ENCODE results near the gene SLPI.

DNA sequence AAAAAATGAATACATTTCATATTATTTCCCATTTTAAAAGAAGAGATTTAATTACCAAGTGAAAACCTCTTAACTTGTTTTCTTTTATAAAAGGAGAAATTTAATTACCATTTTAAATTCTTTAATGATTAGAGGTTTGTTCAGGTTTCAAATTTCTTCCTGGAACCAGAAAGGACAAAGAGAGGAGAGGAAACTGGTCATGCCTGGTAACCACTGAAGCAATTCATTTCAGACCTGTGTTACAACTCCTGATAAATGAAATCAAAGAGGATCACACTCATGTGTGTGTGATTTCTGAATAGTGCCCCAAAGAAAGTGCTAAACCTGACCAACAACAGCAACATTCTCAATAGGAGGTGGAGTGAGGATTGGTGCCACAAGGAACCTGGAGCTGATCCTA, 12.6 kb upstream of the SLPI start:
- TF ChIP-seq, protein P1, sequence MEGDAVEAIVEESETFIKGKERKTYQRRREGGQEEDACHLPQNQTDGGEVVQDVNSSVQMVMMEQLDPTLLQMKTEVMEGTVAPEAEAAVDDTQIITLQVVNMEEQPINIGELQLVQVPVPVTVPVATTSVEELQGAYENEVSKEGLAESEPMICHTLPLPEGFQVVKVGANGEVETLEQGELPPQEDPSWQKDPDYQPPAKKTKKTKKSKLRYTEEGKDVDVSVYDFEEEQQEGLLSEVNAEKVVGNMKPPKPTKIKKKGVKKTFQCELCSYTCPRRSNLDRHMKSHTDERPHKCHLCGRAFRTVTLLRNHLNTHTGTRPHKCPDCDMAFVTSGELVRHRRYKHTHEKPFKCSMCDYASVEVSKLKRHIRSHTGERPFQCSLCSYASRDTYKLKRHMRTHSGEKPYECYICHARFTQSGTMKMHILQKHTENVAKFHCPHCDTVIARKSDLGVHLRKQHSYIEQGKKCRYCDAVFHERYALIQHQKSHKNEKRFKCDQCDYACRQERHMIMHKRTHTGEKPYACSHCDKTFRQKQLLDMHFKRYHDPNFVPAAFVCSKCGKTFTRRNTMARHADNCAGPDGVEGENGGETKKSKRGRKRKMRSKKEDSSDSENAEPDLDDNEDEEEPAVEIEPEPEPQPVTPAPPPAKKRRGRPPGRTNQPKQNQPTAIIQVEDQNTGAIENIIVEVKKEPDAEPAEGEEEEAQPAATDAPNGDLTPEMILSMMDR (IDR thresholded peaks at IDR 0.05 in 2 of 3, conservative IDR thresholded peaks at IDR 0.05 in 1 of 3; ENCODE audit: control insufficient read depth in 2 of 3, extremely low read depth in 1 of 3, insufficient read depth in 1 of 3, low read depth in 3 of 3, low read length in 3 of 3), result no peak
- TF ChIP-seq JUND (IDR thresholded peaks at IDR 0.05; ENCODE audit: low read depth, low read length) (no peak), NR2C2 (IDR thresholded peaks at IDR 0.05; ENCODE audit: borderline replicate concordance, control insufficient read depth, insufficient read length, low read depth) (no peak), EP300 (IDR thresholded peaks at IDR 0.05; ENCODE audit: borderline replicate concordance in 1 of 2, control insufficient read depth in 1 of 2, low read depth in 2 of 2, low read length in 2 of 2) (no peak), YY1 (IDR thresholded peaks at IDR 0.05; ENCODE audit: low read depth, low read length) (no peak), TAF1 (IDR thresholded peaks at IDR 0.05; ENCODE audit: borderline replicate concordance, low read depth, low read length) (no peak), CEBPB (IDR thresholded peaks at IDR 0.05; ENCODE audit: borderline replicate concordance in 1 of 2, low read depth in 2 of 2, low read length in 2 of 2) (no peak), NFIC (IDR thresholded peaks at IDR 0.05; ENCODE audit: low read depth, low read length) (no peak)
- TF ChIP-seq, protein P2, sequence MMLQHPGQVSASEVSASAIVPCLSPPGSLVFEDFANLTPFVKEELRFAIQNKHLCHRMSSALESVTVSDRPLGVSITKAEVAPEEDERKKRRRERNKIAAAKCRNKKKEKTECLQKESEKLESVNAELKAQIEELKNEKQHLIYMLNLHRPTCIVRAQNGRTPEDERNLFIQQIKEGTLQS (IDR thresholded peaks at IDR 0.05; ENCODE audit: borderline replicate concordance, extremely low read depth, low read depth, low read length), result no peak
- TF ChIP-seq, protein P3, sequence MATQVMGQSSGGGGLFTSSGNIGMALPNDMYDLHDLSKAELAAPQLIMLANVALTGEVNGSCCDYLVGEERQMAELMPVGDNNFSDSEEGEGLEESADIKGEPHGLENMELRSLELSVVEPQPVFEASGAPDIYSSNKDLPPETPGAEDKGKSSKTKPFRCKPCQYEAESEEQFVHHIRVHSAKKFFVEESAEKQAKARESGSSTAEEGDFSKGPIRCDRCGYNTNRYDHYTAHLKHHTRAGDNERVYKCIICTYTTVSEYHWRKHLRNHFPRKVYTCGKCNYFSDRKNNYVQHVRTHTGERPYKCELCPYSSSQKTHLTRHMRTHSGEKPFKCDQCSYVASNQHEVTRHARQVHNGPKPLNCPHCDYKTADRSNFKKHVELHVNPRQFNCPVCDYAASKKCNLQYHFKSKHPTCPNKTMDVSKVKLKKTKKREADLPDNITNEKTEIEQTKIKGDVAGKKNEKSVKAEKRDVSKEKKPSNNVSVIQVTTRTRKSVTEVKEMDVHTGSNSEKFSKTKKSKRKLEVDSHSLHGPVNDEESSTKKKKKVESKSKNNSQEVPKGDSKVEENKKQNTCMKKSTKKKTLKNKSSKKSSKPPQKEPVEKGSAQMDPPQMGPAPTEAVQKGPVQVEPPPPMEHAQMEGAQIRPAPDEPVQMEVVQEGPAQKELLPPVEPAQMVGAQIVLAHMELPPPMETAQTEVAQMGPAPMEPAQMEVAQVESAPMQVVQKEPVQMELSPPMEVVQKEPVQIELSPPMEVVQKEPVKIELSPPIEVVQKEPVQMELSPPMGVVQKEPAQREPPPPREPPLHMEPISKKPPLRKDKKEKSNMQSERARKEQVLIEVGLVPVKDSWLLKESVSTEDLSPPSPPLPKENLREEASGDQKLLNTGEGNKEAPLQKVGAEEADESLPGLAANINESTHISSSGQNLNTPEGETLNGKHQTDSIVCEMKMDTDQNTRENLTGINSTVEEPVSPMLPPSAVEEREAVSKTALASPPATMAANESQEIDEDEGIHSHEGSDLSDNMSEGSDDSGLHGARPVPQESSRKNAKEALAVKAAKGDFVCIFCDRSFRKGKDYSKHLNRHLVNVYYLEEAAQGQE (IDR thresholded peaks at IDR 0.05; ENCODE audit: low read depth, low read length), result no peak
